HUDEP-2 (cell line): Measurements from ENCODE around the gene HSBP1.

Source experiments
- DNase-seq, 76 experiments: peaks; one replicate each; lab custom pipeline; 2025; ENCODE audit not compliant: unreplicated experiment in 76 of 76; lab: John Stamatoyannopoulos, UW

Gene HSBP1

DNA sequence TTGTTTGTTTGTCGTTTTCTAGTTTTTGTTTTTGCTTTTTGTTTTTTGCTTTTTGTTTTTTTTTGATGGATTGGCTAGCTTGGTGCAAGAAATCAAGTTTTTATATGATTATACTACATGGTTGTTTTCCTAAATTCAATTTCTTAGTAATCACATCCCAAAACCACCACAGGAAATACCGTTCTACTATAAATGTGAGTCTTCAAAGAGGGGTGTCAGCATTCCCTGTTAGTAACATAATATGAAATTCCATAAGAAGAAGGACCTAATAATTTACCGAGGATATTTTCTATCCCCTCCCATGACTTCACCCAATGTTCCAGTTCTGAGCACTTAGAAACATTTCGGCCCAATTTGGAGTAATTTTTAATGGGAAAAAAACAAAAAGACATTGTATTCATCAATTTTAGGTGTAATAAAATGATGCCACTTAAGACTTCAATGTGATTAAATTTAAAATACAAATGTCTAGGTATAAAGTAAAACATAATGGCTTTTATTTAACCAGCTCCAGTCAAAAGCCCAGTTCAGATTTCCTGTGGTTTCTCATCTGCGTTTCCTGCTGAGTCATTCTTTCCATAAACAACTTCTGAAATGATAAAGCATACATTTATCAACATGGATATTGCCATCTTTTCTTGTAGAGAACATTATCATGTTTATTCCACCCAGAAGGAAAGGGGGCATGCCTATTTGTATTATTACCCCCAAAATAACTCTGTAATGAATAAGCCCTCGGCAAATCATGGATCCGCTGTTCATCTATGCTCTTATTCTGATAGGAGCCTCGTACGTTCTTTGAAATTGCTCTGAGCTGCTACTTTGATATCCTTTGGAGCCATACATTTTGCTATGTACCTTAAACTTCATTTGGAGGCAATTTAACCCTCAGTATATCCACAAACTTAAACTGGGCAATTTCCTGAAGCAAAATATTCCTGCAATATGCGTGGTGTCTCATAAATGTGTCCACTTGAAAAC lies 28.1 kb downstream of the HSBP1 start:
- DNase-seq: peak in 2 of 76 experiments; percentile 1 to 5

DNA sequence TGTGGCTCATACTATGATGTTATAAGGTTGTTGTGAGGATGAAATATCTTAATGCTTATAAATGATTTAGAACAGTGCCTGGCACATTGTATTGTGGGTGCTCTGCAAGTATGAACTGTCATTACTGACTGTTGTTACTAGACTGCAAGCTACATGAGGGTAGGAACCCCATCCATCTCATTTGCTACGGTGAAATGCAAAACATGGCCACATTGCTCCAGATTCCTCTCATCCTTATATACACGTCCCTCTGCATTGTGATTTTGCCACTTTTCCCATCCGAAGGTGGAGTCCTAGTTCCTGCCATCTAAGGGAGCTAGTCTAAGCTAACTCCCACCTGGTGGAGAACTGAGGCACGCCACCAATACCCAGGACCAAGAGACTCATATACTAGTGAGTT lies 29.8 kb downstream of the HSBP1 start:
- no peak for DNase-seq

DNA sequence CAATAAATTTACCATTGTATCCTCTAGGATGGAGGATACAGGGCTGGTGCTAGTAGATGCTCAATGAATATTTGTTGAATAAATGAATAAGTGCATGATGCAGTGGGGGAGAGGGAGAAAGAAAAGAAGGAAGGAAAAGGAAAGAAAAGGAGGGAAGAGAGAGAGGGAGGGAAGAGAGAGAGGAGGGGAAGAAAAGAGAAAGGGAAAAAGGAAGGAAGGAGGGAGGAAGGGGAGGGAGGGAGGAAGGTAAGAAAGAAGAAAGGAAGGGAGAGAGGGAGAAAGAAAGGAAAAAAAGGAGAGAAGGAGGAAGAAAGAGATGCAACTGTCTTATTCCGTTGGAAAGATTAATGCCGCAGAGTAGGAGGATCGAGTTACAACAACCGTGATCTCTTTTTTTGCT lies 30.4 kb downstream of the HSBP1 start:
- no peak for DNase-seq

DNA sequence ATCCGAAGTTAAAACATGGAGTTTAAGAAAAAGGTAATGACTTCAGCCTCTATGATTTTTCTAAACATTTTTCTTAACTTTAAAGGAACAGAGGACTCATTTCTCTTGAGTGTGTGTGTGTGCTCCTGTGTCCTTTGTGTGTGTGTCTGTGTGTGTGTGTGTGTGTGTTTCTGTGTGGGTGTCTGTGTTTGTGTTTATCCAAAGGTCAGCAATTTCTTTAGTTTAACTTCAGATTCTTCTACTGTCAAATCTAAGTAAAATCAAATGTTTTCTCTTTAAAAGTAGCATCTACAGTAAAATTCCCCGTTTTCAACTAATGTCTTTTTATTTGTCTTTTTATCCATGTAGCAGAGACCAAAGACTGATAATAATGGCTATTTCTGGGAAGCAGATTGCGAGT lies 31.8 kb downstream of the HSBP1 start:
- DNase-seq: no peak

DNA sequence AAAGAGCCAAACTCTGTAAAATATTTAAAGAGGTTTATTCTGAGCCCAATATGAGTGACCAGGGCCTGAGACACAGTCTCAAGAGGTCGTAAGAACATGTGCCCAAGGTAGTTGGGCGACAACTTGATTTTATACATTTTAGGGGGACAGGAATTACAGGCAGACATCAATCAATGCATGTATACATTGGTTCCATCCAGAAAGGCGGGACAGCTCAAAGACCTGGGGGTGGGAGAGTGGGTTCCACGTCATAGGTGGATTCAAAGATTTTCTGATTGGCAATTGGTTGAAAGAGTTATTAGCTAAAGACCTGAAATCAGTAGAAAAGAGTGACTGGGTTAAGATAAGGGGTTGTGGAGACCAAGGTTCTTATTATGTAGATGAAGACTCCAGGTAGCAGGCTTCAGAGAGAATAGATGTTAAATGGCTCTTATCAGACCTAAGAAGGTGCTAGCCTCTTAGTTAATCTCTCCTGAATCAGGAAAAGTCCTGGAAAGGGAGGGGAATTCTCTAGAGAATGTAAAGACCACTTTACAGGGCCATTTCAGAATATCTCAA lies 32.4 kb downstream of the HSBP1 start:
- DNase-seq: no peak

DNA sequence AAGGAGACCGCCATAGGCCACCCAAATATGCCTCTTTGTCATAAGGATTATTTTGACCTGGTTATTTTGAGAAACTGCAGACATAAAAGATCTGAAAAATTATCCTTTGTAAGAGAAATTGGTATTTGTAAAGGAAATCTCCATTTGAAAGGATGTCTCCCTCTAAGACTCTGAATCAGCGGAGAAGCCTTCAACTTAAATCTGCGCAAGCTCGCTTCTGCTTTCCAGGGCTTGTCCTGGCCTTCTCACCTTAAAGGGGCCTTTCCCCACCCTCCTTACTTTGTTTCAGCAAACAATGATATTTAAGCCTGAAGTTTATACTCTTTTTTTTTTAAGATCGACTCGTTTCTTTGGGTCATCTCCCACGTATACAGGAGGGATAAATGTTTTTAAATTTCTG lies 34.5 kb downstream of the HSBP1 start:
- DNase-seq: no peak

DNA sequence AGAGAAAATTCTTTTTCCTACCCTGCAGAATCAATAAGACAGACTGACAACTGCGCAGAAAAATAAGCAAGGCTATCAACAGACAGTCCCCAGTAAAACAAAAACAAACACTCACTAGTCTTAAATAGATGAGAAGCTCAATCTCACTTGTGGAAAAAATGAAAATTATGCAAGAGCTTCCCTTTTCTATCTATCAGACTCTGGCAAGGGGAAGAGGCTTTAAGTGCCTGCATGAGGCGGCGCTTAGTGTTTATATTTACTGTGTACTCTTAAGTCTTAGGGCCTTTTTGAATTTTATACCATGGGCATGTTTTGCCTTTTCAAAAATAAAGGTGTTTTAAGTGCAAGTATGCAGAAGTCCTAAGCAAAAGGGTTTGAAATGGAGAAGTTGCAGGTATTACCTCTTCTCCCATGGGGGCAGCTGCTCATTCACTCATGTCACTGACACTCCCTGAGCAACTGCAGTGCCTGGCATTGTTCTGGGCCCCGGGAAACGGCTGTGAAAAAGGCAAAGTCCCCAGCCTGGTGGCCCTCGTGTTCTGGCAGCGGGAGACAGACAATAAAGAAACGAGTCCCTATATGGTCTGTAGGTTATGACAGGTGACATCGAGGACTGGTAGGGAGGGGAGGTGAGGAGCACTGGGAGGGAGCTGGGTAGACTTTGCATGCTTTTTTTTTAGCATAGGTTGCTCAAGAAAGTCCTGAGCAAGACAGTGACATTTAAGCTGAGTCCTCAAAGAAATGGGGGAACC lies 35.2 kb downstream of the HSBP1 start:
- no peak for DNase-seq

DNA sequence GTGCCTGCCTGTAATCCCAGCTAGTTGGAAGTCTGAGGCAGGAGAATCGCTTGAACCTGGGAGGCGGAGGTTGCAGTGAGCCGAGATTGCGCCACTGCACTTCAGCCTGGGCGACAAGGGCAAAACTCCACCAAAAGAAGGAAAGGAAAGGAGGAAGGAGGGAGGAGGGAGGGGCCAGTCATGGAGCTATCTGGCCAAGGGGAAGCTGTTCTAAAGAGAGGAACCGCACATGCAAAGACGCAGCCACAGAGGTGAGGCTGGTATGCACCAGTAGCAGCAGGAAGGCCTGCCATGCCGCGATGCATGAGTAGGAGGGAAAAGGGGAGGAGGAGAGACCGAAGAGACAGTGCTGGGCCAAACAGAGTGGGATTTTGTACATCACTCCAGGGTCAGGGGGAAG lies 35.9 kb downstream of the HSBP1 start:
- no peak for DNase-seq

DNA sequence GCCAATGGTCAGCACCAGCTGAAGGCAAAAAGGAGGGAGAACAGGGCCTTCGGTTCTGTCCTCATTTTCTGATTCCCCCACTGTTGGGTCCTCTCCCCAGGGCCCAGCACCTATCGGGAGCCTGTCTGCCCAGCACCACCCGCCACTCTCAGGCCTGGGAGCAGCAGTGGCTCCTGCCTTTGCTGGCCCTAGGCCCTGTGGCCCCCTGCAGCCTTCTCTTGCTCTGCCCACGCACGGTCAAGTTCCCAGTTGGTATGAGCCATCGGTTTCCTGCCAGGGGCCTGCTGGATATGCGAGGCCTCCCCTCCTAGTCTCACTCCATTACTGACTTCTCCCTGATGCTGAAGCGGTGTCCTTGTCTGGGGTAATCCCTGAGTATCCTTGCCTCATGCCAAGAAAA lies 37.5 kb downstream of the HSBP1 start:
- no peak for DNase-seq

DNA sequence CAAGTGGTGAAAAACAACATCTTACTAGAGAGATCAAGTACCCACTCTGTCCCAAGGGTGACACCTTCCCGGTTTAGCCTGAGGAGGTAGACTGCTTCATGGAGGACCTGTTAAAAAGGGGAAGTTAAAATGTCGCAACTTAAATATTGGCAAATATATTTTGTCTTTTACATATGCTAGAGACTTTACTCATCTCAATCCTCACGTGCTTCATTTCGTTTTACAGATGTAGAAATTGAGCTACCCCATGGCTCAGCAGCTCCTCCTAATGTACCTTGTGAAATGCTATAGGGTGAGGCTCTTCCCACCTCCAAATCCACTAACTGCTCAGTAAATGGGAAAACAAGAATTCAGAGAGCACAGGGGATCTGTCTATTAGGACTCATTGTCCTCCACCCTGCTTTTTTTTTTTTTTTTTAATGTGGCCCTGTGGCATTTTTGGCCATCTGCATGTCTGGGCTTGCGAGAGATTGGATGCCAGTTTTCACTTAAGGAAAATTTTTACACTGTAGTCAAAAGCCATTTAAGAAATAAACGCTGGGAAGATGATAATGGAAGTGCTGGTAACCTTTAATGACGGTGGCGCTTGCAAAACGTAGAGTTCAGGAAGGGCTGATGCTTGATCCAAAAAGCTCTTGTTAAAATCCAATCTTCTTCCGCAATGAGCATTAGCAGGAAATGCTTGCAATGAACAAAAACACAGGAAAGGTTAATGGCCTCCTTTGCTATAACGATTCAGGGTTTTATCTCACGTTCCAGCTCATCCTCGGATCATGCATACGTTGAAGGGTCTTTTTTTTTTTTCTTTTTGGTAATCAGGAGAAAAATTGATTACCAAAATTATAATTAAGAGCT lies 39.8 kb downstream of the HSBP1 start:
- no peak for DNase-seq

DNA sequence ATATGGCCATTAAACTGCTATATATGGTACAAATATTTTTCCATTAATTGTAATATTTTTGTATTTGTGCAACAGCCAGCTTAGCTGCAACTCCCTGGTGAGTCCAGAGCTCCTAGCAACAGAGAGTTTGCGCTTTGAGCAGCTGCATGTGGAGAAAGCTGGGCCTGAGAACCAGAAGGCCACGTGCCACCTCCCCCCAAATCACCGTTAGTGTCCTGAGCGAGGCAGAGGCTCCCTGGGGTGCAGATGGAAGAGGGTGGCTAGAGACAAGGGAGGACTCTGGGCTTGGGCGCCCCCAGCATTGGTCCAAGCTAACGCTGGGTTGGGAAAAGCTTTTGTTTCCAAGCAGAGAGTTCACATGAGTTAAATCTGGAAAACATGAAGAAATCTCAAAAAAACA lies 41.6 kb downstream of the HSBP1 start:
- DNase-seq: no peak

DNA sequence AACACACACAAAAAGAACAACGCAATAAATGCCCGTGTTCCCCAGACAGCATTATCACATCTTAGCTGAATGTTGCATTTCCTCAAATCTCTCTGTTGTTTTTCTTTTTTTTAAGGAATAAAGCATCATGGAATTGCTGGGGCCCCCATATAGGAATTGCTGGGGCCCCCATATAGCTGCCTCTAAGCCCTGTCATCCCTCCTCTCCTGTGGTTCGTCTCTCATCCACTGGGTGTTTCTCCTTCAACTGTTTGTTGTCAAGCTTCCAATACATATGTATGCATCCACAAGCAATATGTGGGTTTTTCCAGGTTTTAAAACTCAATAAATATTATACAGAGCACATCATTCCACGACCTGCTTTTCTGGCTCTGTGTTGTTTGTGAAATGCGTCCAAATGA lies 43.2 kb downstream of the HSBP1 start:
- DNase-seq: no peak

DNA sequence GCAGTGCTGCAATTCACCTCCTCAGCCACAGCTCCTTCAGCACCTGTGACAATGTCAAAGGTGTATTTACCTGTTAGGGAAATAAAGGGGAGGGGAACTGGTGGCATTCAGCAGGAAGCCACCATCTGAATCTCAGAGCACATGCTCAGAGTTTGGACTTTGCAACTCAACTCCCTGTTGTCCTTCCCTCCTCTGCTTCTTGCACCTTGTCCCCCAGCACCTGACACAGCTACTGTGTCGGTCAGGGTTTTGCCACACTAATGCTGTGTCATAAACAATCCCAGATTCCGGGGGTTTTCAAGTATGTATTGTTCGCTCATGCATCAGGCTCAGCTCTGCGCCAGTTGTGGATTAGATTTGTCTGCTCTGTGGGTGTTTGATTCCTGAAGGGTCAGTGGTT lies 43.7 kb downstream of the HSBP1 start:
- no peak for DNase-seq

DNA sequence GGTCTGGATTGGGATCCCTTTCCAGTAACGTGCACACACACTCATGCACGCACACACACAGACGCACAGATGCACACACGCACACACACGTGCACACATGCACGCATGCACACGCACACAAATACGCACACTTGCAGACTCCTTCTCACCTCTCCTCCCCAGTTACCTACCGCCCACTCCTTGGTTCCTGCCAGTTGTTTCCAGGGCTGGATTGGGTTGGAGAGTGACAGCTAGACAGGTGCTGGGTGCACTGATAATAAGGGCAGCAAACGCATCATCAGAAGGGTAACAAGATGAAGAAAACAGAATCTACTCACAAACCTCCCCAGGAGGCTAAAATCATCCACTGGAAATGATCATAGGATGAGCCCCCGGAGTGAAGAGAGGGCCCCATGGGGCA lies 45.0 kb downstream of the HSBP1 start:
- no peak for DNase-seq

DNA sequence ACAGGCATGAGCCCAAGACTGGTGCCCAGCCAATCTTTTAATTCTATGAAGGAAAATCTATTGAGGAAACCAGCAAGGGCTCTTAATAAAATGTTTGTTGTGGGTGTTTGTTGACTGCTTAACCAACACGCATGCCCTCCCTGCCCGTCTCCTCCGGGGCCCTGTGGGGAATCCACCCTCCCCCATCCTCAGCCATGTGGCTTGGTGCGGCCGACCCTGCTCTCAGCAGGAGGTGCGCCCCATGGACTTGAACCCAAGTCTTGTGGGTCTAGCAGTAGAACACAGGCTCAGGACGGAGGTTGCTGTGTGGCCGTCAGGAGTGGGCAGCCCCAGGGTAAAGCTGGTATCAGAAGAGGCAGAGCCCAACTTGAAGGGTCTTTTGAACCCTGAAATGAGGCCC lies 46.1 kb downstream of the HSBP1 start:
- DNase-seq: no peak

DNA sequence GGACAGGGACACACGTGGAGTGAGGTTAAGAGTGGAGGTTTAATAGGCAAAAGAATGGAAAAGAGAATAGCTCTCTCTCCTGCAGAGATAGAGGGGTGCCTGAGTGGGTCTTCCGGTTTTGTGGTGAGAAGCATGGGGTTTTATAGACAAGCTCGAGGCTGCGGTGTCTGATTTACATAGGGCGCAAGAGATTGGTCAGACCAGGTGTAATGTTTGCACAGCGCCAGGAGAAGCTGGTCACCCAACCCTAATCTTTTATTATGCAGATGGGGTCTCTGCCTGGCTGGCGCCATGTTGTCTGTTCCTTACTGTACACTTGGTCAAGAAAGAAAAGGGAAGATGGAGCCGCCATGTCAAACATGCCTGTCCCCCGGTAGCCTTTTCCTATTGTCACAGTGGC lies 46.6 kb downstream of the HSBP1 start:
- DNase-seq: no peak

DNA sequence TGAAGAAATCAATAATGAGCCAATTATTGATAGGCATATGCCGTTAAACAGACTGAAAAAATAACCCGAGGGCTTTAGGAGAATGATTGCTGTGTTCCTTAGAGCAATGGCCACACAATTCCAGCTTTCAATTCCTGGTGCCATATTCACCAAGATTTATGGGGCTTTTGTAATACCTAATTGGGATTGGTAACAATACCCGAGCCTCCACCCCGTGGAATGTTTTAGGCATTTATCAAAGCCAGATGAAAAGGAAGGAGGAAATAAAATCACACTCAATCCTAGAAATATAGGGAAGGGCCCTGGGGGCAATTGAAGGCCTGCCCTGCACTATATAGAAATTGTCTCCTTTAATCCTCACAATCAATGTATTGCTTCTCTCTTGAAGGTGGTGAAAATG lies 49.0 kb downstream of the HSBP1 start:
- no peak for DNase-seq

DNA sequence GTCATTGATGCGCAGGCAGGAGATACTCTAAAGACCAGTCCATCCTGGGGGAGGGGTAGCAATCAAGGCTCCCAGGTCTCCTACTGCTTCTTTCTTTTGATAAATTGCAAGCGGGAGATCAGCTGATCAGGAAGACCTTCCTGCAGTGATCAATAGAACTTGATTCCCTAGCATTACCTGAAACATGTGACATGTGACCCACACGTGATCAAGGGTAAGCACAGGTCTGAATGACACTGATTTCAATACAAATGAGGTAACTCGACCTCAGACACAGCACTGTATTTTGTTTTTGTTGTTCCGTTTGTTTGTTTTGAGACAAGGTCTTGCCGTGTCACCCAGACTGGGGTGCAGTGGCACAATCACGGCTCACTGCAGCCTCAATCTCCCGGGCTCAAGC lies 51.5 kb downstream of the HSBP1 start:
- no peak for DNase-seq

DNA sequence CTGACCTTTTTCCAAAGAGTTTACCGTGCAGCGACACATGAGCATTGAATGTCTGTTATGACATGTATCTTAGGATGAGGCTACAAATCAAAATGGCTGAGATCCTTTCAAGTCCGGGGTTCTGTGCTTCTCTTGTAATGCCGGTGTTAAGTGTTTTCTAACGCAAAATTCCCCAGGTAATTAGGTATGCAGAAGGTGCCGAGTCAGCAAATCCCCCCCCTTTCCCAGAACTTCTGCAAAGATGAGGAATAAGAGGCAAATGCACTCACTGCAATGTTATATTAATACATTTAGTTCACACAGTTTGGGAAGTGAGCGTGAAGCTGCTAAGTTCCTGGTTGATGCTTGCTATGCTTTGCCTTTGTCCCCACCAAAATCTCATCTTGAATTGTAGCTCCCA lies 54.9 kb downstream of the HSBP1 start:
- no peak for DNase-seq

DNA sequence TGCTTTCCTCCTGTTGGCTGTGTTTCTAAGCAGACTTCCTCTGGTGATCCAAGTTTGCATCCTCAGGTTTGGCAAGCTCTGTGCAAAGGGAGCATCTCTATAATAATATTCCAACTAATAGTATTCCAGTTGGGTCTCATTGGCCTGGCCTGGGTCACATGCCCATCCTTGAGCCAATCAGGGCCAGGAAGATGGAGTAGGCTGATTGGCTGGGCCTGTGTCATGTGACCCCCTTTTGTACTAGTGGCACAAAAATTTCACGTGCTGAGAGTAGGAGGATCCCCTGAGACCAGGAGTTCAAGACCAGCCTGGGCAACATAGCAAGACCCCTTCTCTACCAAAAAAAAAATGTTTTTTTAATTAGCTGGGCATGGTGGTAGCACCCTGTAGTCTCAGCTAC lies 55.9 kb downstream of the HSBP1 start:
- no peak for DNase-seq
